Measurements from ENCODE around the gene PCBP3.

The PCBP3 gene

DNA sequence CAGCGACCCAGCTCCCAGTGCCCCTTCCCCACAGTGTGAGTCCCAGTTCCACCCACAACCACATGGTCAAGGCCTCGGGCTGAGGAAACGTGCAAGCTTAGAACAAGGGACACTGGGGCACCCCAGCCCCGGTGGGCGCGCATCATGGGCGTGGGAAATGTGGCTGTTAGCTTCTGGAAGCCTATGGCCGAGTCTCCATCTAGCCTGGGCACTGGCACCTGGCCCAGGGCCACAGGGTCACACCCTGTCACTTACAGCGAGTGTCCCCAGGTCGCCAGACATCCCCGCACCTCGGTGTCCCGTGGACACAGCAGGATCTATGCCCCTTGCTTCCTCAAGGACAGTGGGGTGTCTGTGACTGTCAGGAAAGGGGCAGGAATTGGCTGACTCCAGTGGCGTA lies 301.1 kb downstream of the PCBP3 start:
- no peak for DNase-seq (ENCODE audit: low spot score)
- TF ChIP-seq, protein P1, sequence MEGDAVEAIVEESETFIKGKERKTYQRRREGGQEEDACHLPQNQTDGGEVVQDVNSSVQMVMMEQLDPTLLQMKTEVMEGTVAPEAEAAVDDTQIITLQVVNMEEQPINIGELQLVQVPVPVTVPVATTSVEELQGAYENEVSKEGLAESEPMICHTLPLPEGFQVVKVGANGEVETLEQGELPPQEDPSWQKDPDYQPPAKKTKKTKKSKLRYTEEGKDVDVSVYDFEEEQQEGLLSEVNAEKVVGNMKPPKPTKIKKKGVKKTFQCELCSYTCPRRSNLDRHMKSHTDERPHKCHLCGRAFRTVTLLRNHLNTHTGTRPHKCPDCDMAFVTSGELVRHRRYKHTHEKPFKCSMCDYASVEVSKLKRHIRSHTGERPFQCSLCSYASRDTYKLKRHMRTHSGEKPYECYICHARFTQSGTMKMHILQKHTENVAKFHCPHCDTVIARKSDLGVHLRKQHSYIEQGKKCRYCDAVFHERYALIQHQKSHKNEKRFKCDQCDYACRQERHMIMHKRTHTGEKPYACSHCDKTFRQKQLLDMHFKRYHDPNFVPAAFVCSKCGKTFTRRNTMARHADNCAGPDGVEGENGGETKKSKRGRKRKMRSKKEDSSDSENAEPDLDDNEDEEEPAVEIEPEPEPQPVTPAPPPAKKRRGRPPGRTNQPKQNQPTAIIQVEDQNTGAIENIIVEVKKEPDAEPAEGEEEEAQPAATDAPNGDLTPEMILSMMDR (IDR thresholded peaks at IDR 0.05) = no peak
- H3K4me3 ChIP-seq = no peak overlapping the region
- H3K27ac ChIP-seq = no peak overlapping the region

DNA sequence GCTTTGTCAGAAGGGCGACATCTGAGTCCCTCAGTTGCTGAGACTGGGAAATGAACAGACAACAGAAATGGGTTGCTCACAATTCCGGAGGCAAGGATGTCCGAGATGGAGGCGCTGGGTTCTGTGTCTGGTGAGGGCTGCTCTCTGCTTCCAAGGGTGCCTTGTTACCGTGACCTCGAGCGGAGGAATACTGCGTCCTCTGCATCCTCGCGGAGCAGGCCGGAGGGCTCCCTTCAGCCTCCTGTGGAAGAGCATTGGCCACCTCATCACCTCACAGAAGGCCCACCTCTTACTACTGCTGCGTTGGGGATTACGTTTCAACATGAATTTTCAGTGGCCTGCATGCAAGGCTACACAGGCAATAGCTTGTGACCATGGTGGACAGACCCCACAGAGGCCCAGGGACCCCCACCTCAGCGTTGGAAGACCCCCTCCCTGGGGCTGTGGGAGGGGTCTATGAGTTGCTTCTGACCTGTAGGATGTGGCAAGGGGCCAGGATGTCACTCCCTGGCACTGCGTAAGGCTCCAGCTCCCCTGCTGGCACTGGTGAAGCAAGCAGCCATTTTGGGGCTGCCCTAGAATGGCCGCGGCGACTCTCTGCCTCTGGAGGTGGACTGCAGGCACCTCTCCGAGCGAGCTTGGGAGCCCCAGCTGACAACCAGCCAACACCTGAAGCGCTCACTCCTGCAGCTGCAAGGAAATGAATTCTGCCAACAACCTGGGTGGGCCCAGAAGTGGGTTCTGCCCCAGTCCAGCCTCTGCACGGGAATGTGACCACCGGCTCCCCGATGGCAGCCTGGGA lies 301.7 kb downstream of the PCBP3 start:
- no peak overlapping the region for H3K27ac ChIP-seq
- TF ChIP-seq, protein P1 (IDR thresholded peaks at IDR 0.05) = no peak
- no peak for DNase-seq (ENCODE audit: low spot score)
- H3K4me3 ChIP-seq = no peak overlapping the region

DNA sequence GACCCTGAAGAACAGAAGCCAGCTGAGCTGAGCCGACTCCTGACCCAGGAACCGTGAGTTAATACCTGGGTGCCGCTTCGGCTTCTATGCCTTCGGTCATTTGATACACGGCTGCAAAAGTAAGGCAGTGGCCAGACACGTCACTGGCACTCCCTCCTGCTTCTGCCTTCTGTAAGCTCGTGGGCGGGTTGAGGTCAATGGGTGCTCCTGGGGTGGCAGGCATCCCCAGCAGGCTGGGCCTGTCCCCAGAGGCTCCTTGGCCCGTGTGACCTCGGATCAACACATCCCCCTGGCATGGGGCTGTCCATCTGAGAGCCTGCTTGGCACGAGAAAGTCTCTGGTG lies 302.3 kb downstream of the PCBP3 start:
- TF ChIP-seq, protein P1 (IDR thresholded peaks at IDR 0.05) = no peak
- no peak for DNase-seq (ENCODE audit: low spot score)

DNA sequence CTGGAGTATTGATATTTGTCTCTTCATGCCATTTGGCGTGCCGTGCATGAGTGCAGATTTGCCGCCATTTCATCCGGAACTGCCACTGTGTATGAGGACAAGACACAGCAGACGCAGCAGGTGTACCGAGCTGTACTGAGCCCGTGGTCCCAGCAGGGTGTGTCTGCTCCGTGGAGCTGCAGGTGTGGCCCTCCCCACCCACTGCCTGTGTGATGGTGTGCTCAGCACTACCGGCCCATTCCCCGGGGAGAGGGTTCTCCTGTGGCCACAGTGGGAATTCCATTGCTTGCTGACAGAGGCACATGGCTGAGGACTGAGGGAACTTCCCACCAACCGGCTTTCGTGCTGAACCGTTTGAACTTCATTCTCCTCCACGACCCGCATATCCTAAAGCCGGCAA lies 303.8 kb downstream of the PCBP3 start:
- no peak overlapping the region for H3K4me3 ChIP-seq
- H3K27ac ChIP-seq = no peak overlapping the region
- DNase-seq (ENCODE audit: low spot score) = no peak
- TF ChIP-seq, protein P1 (IDR thresholded peaks at IDR 0.05) = no peak

More for the DNA sequence above, 302.3 kb downstream of the PCBP3 start:
- no peak overlapping the region for H3K27ac ChIP-seq
- no peak overlapping the region for H3K4me3 ChIP-seq

DNA sequence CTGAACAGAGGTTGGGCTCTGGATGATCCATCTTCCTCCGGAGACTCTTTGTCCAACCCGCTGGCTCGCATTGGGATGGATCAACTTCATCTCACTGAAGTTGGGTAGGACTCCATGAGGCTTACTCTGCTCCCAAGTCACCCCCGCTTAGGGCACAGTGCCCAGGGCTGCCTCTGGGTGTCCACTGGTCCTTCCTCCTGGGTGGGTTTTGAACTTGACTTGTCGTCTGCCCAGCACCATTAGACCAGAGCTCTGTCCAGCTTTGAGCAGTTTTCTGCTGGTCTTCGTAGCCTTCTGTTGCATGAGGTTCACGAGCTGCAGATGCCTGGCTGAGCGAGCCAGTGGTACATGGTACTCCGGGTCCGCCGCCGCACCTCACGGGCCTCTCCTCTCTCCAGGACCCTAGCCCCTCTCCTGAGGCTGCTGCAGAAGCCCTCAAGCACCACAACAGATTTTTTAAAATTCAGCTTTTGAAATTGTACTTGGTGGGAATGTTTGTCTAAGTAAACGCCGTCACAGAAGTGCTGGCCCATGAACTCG lies 304.3 kb downstream of the PCBP3 start:
- TF ChIP-seq, protein P1 (IDR thresholded peaks at IDR 0.05) = no peak
- no peak for DNase-seq (ENCODE audit: low spot score)
- Histone ChIP-seq H3K4me3 (no peak overlapping the region), H3K27ac (no peak overlapping the region)

DNA sequence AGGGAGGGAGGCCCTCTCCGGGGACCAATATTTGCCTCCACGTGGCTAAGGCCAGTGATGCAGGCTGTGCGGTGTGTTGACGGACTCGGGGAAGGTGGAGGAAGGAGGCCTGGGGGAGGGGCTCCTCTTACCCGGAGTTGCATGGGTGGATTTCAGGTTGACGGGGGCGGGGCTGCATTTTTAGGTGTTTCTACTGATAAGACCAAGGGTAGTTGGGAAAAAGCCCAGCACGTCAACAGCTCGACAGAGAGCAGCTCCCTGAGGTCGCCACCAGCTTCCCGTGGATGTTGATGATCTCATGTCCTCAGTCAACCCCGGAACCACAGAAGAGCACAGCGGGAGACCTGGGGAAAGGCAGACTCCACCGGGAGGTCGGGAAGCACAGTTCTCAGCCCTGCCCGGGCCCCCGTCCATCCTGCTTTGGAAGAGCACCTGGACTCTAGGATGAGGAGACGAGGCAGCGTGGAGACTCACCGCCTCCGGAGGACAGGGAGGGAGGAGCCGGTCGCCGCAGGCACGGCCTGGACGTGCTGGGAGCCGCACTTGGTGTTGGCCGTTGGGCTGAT lies 305.1 kb downstream of the PCBP3 start:
- H3K4me3 ChIP-seq = no peak overlapping the region
- TF ChIP-seq, protein P1 (IDR thresholded peaks at IDR 0.05) = no peak
- DNase-seq (ENCODE audit: low spot score) = no peak
- peak overlapping the region in 1 of 2 donors; percentile 19 for H3K27ac ChIP-seq
